Measurements from ENCODE around the gene NDUFB8.

DNA sequence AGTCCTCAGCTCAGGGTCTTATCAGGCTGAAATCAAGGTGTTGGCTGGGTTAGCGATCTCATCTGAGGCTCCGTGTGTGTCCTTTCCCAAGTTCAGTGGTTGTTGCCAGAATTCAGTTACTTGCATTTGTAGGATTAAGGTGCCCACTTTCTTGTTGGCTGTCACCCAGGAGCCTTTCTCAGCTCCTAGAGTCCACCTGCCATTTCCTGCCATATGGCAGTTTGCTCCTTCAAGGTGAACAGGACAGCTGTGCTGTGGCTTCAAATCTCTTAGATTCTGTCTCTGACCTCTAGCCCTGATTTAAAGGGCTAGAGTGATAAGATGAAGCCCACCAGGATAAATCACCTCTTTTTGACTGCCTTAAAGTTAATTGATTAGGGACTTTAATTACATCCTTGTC, 5.1 kb upstream of the NDUFB8 start:
- TF ChIP-seq EZH2 (IDR thresholded peaks at IDR 0.05) (no peak), POLR2AphosphoS5 (IDR thresholded peaks at IDR 0.05; ENCODE audit: borderline replicate concordance, low read depth, low read length) (no peak)

Measured in SK-N-MC (cell line).